ENCODE results near the gene LTBP2.

GRCh38 chr14:74541225-74541624 is 70.8 kb downstream of the LTBP2 start:
- TF ChIP-seq CTCF (IDR thresholded peaks at IDR 0.05) (no peak), POLR2A (IDR thresholded peaks at IDR 0.05) (no peak)

Measured in stomach (tissue), 4 donors.